H9 (cell line): ENCODE data around the gene HAGHL. TPM values are rescaled to one million over a fixed set of nuclear protein-coding genes. Genes with fewer than 3 reads are reported as not detected.

Experiments
- DNase-seq: peaks from one replicate; pipeline ENCODE4 v3.0.0-alpha.2; 2017
- H2AFZ ChIP-seq: one replicate; pipeline ENCODE4 v1.6.1; 2013; ENCODE audit warnings: mild to moderate bottlenecking, low read length, control low read depth, moderate library complexity
- H2AK5ac ChIP-seq: 2 replicates; pipeline ENCODE4 v1.6.1; 2013; ENCODE audit warnings: low read length, control low read depth, mixed read lengths; ENCODE audit not compliant: insufficient read length
- H2BK120ac ChIP-seq: one replicate; pipeline ENCODE4 v1.6.1; 2013; ENCODE audit warnings: low read depth, mild to moderate bottlenecking, low read length, control low read depth, inconsistent platforms; ENCODE audit not compliant: poor library complexity, severe bottlenecking
- H2BK12ac ChIP-seq: 2 replicates; pipeline ENCODE4 v1.6.1; 2013; ENCODE audit warnings: low read length, control low read depth, mixed read lengths, low read depth; ENCODE audit not compliant: insufficient read length
- H2BK15ac ChIP-seq: 2 replicates; pipeline ENCODE4 v1.6.1; 2013; ENCODE audit warnings: low read depth, low read length, control low read depth
- H2BK20ac ChIP-seq: one replicate; pipeline ENCODE4 v1.6.1; 2013; ENCODE audit warnings: low read depth, mild to moderate bottlenecking, low read length, control low read depth, inconsistent platforms; ENCODE audit not compliant: poor library complexity, severe bottlenecking
- H2BK5ac ChIP-seq: 2 replicates; pipeline ENCODE4 v1.6.1; 2013; ENCODE audit warnings: low read length, control low read depth, mixed read lengths; ENCODE audit not compliant: insufficient read length
- H3K14ac ChIP-seq: 2 replicates; pipeline ENCODE4 v1.6.1; 2013; ENCODE audit warnings: low read length, control low read depth; ENCODE audit not compliant: insufficient read depth
- H3K18ac ChIP-seq: 2 replicates; pipeline ENCODE4 v1.6.1; 2013; ENCODE audit warnings: low read depth, mild to moderate bottlenecking, mixed read lengths, low read length, control low read depth; ENCODE audit not compliant: insufficient read length
- H3K23ac ChIP-seq: 2 replicates; pipeline ENCODE4 v1.6.1; 2013; ENCODE audit warnings: low read length, control low read depth, mixed read lengths, low read depth; ENCODE audit not compliant: insufficient read length
- H3K23me2 ChIP-seq: 2 replicates; pipeline ENCODE4 v1.6.1; 2013; ENCODE audit warnings: low read depth, mild to moderate bottlenecking, mixed read lengths, low read length, control low read depth; ENCODE audit not compliant: insufficient read length, poor library complexity, severe bottlenecking
- H3K27ac ChIP-seq: 2 replicates; pipeline ENCODE4 v1.5.1; 2013; ENCODE audit warnings: low read length, control low read depth, mixed read lengths, low read depth; ENCODE audit not compliant: insufficient read length
- H3K27me3 ChIP-seq: 2 replicates; pipeline ENCODE4 v1.6.1; 2013; ENCODE audit warnings: low read length, control low read depth, inconsistent platforms; ENCODE audit not compliant: insufficient read depth
- H3K4ac ChIP-seq: 2 replicates; pipeline ENCODE4 v1.6.1; 2013; ENCODE audit warnings: low read depth, mild to moderate bottlenecking, control low read depth, inconsistent platforms, low read length, moderate library complexity
- H3K4me1 ChIP-seq: 2 replicates; pipeline ENCODE4 v1.6.1; 2013; ENCODE audit warnings: low read length, control low read depth, inconsistent platforms; ENCODE audit not compliant: insufficient read depth
- H3K4me2 ChIP-seq: 2 replicates; pipeline ENCODE4 v1.6.1; 2013; ENCODE audit warnings: low read length, control low read depth, mixed read lengths; ENCODE audit not compliant: insufficient read length, insufficient read depth
- H3K56ac ChIP-seq: 2 replicates; pipeline ENCODE4 v1.6.1; 2013; ENCODE audit warnings: low read depth, mild to moderate bottlenecking, mixed read lengths, low read length, control low read depth; ENCODE audit not compliant: insufficient read length
- H3K79me1 ChIP-seq: 2 replicates; pipeline ENCODE4 v1.6.1; 2013; ENCODE audit warnings: low read depth, mild to moderate bottlenecking, moderate library complexity, low read length, control low read depth, inconsistent platforms; ENCODE audit not compliant: insufficient read depth, poor library complexity, severe bottlenecking
- H3K79me2 ChIP-seq: 2 replicates; pipeline ENCODE4 v1.6.1; 2013; ENCODE audit warnings: low read length, control low read depth, inconsistent platforms; ENCODE audit not compliant: insufficient read depth
- H3K9ac ChIP-seq: 2 replicates; pipeline ENCODE4 v1.6.1; 2013; ENCODE audit warnings: low read length, control low read depth, mixed read lengths; ENCODE audit not compliant: insufficient read length; ENCODE audit errors: extremely low read depth
- H3K9me3 ChIP-seq: one replicate; pipeline ENCODE4 v1.6.1; 2013; ENCODE audit warnings: low read depth, low read length, inconsistent platforms; ENCODE audit not compliant: control insufficient read depth
- H3T11ph ChIP-seq: one replicate; pipeline ENCODE4 v1.6.1; 2013; ENCODE audit warnings: mild to moderate bottlenecking, low read length, control low read depth, inconsistent platforms
- H4K20me1 ChIP-seq: one replicate; pipeline ENCODE4 v1.6.1; 2013; ENCODE audit not compliant: control insufficient read depth, insufficient read length, insufficient read depth
- H4K5ac ChIP-seq: 2 replicates; pipeline ENCODE4 v1.6.1; 2013; ENCODE audit warnings: low read depth, mild to moderate bottlenecking, mixed read lengths, low read length, control low read depth; ENCODE audit not compliant: insufficient read length
- H4K8ac ChIP-seq: replicated peaks from 2 replicates; pipeline ENCODE4 v1.6.1; 2013; ENCODE audit warnings: low read length, control low read depth, mixed read lengths, low read depth; ENCODE audit not compliant: insufficient read length
- H4K91ac ChIP-seq: 2 replicates; pipeline ENCODE4 v1.6.1; 2013; ENCODE audit warnings: low read depth, mild to moderate bottlenecking, moderate library complexity, mixed read lengths, low read length, control low read depth; ENCODE audit not compliant: insufficient read length
- H3K27ac Mint-ChIP-seq, 3 experiments: 2 replicates in 2 of 3; 3 replicates in 1 of 3; pipeline ENCODE4 v1.8.0; 2020 to 2021; ENCODE audit warnings: mixed read lengths in 3 of 3, mild to moderate bottlenecking in 1 of 3, moderate library complexity in 1 of 3
- H3K27me3 Mint-ChIP-seq: 2 replicates; pipeline ENCODE4 v1.8.0; 2021; ENCODE audit warnings: low read depth, mild to moderate bottlenecking, moderate library complexity, mixed read lengths
- H3K36me3 Mint-ChIP-seq, 3 experiments: 2 replicates in 2 of 3; 3 replicates in 1 of 3; pipeline ENCODE4 v1.8.0; 2020 to 2021; ENCODE audit warnings: low read depth in 3 of 3, mixed read lengths in 3 of 3; ENCODE audit not compliant: insufficient read depth in 1 of 3
- H3K4me1 Mint-ChIP-seq, 2 experiments: 2 replicates each; pipeline ENCODE4 v1.8.0; 2020; ENCODE audit warnings: mixed read lengths in 2 of 2
- H3K4me3 Mint-ChIP-seq, 2 experiments: 2 replicates in 1 of 2; 3 replicates in 1 of 2; pipeline ENCODE4 v1.8.0; 2020 to 2021; ENCODE audit warnings: mild to moderate bottlenecking in 2 of 2, mixed read lengths in 2 of 2, moderate library complexity in 1 of 2
- H3K9me3 Mint-ChIP-seq, 2 experiments: 2 replicates in 1 of 2; 3 replicates in 1 of 2; pipeline ENCODE4 v1.8.0; 2020; ENCODE audit warnings: mild to moderate bottlenecking in 2 of 2, mixed read lengths in 2 of 2, moderate library complexity in 1 of 2
- CTCF ChIP-seq: fragments of 200-600 bp; sonication (generic); conservative IDR thresholded peaks from 3 replicates; pipeline ENCODE4 v1.8.0; 2021; ENCODE audit warnings: antibody characterized with exemption, mild to moderate bottlenecking
- WGBS: extraction: QIAGEN DNeasy Blood & Tissue Kit; methylation state at CpG from one replicate; pipeline ENCODE4 v1.1.7; 2013; ENCODE audit warnings: missing lambda C conversion rate, low lambda C conversion rate, mixed read lengths; ENCODE audit not compliant: insufficient read length; ENCODE audit errors: extremely low coverage; 5-methylcytosine and 5-hydroxymethylcytosine counted together
- total RNA-seq: library from RNA; stranded (reverse); gene quantifications from 2 replicates; pipeline ENCODE4 v1.2.1, GENCODE V29; 2021

Gene HAGHL
- total RNA-seq, 1 experiment from 2014 or later, result 25.2 TPM

- H3K14ac ChIP-seq, result no peak overlapping the region
- no peak overlapping the region for H3K4me3 Mint-ChIP-seq
- H4K5ac ChIP-seq, result no peak overlapping the region
- H3K4me1 ChIP-seq, result no peaks in the 10 kb centered on the region
- no peak overlapping the region for H2BK12ac ChIP-seq
- no peaks in the 10 kb centered on the region for H3K9me3 Mint-ChIP-seq
- peaks cover 15% of the 10 kb centered on the region for H3K27me3 Mint-ChIP-seq
- no peak overlapping the region for H2AFZ ChIP-seq
- H2AK5ac ChIP-seq, result no peak overlapping the region
- H3K4me1 Mint-ChIP-seq, result peaks cover 20 to 31% of the 10 kb centered on the region in 2 experiments
- H3K4me2 ChIP-seq, result no peak overlapping the region
- H3K23ac ChIP-seq, result no peak overlapping the region
- H3K18ac ChIP-seq, result no peak overlapping the region
- H3K79me2 ChIP-seq, result no peaks in the 10 kb centered on the region
- H3K9ac ChIP-seq, result no peak overlapping the region
- no peak overlapping the region for H2BK20ac ChIP-seq
- no peaks in the 10 kb centered on the region for H3K36me3 Mint-ChIP-seq
- H3K4ac ChIP-seq, result no peak overlapping the region
- H3K27me3 ChIP-seq, result no peaks in the 10 kb centered on the region
- no peaks in the 10 kb centered on the region for H3K23me2 ChIP-seq
- no peaks in the 10 kb centered on the region for H3K79me1 ChIP-seq
- WGBS, result no CpG with 5 or more reads among the region's 6 CpGs
- no peak overlapping the region for H4K91ac ChIP-seq
- no peak for DNase-seq
- no peak overlapping the region for H2BK5ac ChIP-seq
- no peak overlapping the region for H3K27ac Mint-ChIP-seq
- no peak overlapping the region for H3K56ac ChIP-seq
- H4K8ac ChIP-seq, result no peak overlapping the region
- H3K9me3 ChIP-seq, result no peaks in the 10 kb centered on the region
- no peak overlapping the region for H3K27ac ChIP-seq
- no peaks in the 10 kb centered on the region for H4K20me1 ChIP-seq
- no peak overlapping the region for H2BK15ac ChIP-seq
- no peak for TF ChIP-seq CTCF
- no peak overlapping the region for H2BK120ac ChIP-seq
- no peak overlapping the region for H3T11ph ChIP-seq
Measured at GRCh38 chr16:749010-749409, 22.1 kb downstream of the HAGHL start.
